ENCODE data around the gene CDH20.

The CDH20 gene

DNA sequence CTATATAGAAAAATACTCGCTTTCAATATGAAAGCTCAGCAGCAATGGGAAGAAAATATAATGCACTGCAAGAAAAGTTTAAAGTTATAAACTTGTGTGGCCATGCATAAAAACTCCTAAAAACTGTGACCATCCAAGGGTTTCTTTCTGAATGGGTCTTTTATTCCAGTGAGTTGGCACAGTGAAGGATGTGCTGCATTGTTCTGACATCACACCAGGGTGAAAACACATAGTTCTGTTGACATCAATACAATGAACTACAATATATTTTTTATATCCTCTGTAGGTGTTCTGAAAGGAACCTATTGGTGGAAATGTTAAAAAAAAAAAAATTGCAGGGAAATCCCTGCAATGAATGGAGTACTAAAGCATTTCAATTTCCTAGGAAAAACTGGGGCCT is 80.2 kb downstream of the CDH20 start:
- no peak for TF ChIP-seq SIN3A (IDR thresholded peaks at IDR 0.05; ENCODE audit: borderline replicate concordance, insufficient read depth, low read length)
- no peak for TF ChIP-seq POLR2AphosphoS5 (IDR thresholded peaks at IDR 0.05; ENCODE audit: low read depth, low read length)
- no peak for TF ChIP-seq TAF1 (IDR thresholded peaks at IDR 0.05; ENCODE audit: borderline replicate concordance, insufficient read depth, low read length)
- TF ChIP-seq, protein P1, sequence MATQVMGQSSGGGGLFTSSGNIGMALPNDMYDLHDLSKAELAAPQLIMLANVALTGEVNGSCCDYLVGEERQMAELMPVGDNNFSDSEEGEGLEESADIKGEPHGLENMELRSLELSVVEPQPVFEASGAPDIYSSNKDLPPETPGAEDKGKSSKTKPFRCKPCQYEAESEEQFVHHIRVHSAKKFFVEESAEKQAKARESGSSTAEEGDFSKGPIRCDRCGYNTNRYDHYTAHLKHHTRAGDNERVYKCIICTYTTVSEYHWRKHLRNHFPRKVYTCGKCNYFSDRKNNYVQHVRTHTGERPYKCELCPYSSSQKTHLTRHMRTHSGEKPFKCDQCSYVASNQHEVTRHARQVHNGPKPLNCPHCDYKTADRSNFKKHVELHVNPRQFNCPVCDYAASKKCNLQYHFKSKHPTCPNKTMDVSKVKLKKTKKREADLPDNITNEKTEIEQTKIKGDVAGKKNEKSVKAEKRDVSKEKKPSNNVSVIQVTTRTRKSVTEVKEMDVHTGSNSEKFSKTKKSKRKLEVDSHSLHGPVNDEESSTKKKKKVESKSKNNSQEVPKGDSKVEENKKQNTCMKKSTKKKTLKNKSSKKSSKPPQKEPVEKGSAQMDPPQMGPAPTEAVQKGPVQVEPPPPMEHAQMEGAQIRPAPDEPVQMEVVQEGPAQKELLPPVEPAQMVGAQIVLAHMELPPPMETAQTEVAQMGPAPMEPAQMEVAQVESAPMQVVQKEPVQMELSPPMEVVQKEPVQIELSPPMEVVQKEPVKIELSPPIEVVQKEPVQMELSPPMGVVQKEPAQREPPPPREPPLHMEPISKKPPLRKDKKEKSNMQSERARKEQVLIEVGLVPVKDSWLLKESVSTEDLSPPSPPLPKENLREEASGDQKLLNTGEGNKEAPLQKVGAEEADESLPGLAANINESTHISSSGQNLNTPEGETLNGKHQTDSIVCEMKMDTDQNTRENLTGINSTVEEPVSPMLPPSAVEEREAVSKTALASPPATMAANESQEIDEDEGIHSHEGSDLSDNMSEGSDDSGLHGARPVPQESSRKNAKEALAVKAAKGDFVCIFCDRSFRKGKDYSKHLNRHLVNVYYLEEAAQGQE (IDR thresholded peaks at IDR 0.05; ENCODE audit: insufficient read depth in 1 of 2, low read depth in 2 of 2, low read length in 2 of 2) = no peak

DNA sequence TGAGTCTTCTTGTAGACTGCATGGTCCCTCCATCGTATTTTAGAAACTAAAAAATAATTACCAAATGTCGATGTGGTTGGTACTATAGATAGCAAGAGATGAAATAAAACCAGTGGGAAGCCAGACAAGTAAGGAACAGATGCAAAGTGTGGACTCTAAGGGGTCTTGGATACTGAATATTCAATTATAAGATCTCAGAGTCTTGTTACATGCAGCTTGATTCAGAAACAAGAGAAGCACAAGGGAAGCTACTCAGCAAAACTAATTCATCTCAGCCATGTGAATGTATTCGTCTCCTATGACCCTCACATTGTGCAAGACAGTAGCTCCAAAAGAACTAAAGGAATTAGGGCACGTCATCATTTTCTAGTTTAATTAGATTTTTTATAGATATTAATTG is 80.9 kb downstream of the CDH20 start:
- TF ChIP-seq, protein P1 (IDR thresholded peaks at IDR 0.05; ENCODE audit: insufficient read depth in 1 of 2, low read depth in 2 of 2, low read length in 2 of 2) = no peak
- TF ChIP-seq POLR2AphosphoS5 (IDR thresholded peaks at IDR 0.05; ENCODE audit: low read depth, low read length) (no peak), TAF1 (IDR thresholded peaks at IDR 0.05; ENCODE audit: borderline replicate concordance, insufficient read depth, low read length) (no peak), SIN3A (IDR thresholded peaks at IDR 0.05; ENCODE audit: borderline replicate concordance, insufficient read depth, low read length) (no peak), FOXP2 (optimal IDR thresholded peaks at IDR 0.05; ENCODE audit: borderline replicate concordance, extremely low read depth, extremely low read length, insufficient read depth) (no peak)

DNA sequence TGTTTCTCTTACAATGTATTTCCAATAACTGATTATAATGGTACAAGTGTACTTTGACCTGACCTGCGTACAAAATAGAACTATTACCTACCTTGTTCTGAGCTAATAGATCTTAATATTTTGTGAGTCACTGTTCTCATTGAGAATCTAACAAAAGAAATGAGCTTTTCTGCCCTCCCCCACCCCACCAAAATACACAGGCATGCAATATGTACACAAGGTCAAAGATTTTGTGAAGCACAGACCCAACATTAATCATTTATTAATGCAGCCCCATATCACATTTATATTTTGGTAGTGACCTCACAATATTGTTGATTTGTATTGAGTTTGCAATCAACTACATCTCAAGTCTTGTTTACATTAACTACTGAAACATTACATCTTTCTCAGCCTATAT is 86.5 kb downstream of the CDH20 start:
- no peak for TF ChIP-seq SIN3A (IDR thresholded peaks at IDR 0.05; ENCODE audit: borderline replicate concordance, insufficient read depth, low read length)
- TF ChIP-seq, protein P1 (IDR thresholded peaks at IDR 0.05; ENCODE audit: insufficient read depth in 1 of 2, low read depth in 2 of 2, low read length in 2 of 2) = no peak
- TF ChIP-seq FOXP2 (optimal IDR thresholded peaks at IDR 0.05; ENCODE audit: borderline replicate concordance, extremely low read depth, extremely low read length, insufficient read depth) = no peak
- no peak for TF ChIP-seq TAF1 (IDR thresholded peaks at IDR 0.05; ENCODE audit: borderline replicate concordance, insufficient read depth, low read length)
- TF ChIP-seq POLR2AphosphoS5 (IDR thresholded peaks at IDR 0.05; ENCODE audit: low read depth, low read length) = no peak

DNA sequence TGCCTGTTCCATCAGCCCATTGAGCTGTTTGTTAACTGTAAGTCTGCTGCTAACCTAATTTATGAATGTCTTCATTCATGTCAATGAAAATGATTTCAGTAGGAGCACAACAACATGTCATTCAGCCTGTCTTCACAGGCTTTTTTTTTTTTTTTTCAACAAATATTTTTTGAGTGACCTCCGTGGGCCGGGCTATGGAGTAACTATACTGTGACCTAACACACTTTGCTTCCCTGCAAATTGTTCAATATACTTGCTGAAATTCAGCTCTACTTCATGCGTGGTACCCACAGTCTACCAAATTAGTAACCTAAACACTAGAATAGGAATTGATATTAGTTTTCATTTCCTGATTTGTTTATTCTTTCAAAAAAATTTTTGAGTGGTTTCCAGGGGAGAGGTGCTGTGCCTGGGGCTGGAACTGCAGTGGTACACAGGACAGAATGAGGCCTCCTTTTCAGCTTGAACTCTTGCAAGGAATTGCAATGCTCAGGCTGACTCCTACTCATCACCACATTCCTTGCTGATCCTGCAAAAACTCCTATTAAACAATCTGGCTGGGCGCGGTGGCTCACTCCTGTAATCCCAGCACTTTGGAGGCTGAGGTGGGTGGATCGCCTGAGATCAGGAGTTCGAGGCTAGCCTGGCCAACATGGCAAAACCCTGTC is 87.1 kb downstream of the CDH20 start:
- TF ChIP-seq, protein P1 (IDR thresholded peaks at IDR 0.05; ENCODE audit: insufficient read depth in 1 of 2, low read depth in 2 of 2, low read length in 2 of 2) = no peak
- TF ChIP-seq FOXP2 (optimal IDR thresholded peaks at IDR 0.05; ENCODE audit: borderline replicate concordance, extremely low read depth, extremely low read length, insufficient read depth) = no peak
- no peak for TF ChIP-seq SIN3A (IDR thresholded peaks at IDR 0.05; ENCODE audit: borderline replicate concordance, insufficient read depth, low read length)
- no peak for TF ChIP-seq TAF1 (IDR thresholded peaks at IDR 0.05; ENCODE audit: borderline replicate concordance, insufficient read depth, low read length)
- TF ChIP-seq POLR2AphosphoS5 (IDR thresholded peaks at IDR 0.05; ENCODE audit: low read depth, low read length) = no peak

Measured in PFSK-1 (cell line).